ENCODE results near the gene EDA.
A peak's percentile ranks its signal among the peaks of the same experiment; 100 is the strongest.

The EDA gene

GRCh38 chrX:69615779-69616456 lies at the start of gene EDA:
TSS of gene EDA (plus strand) at chrX:69616113.
- DNase-seq = peak; percentile 4 to 89 (median 78)

GRCh38 chrX:69568828-69569227 lies 47.1 kb upstream of the EDA start:
- no peak for DNase-seq

GRCh38 chrX:69597399-69597798 lies 18.5 kb upstream of the EDA start:
- no peak for DNase-seq

GRCh38 chrX:69600182-69600581 lies 15.7 kb upstream of the EDA start:
- DNase-seq = no peak

GRCh38 chrX:69603566-69604194 lies 12.2 kb upstream of the EDA start:
- DNase-seq = no peak

GRCh38 chrX:69605521-69605920 lies 10.4 kb upstream of the EDA start:
- no peak for DNase-seq

GRCh38 chrX:69607616-69608015 lies 8.3 kb upstream of the EDA start:
- no peak for DNase-seq

- DNase-seq = no peak
Measured at GRCh38 chrX:69613946-69614345, 2.0 kb upstream of the EDA start.

- peak in 3 of 56 donors; percentile 0 to 1 (median 0) for DNase-seq
Measured at GRCh38 chrX:69614886-69615285, 1.0 kb upstream of the EDA start.

GRCh38 chrX:69615342-69615741 lies 571 bp upstream of the EDA start:
- peak in 7 of 56 donors; percentile 0 to 28 (median 4) for DNase-seq

- DNase-seq = peak in 7 of 56 donors; percentile 1 to 40 (median 17)
Measured at GRCh38 chrX:69616457-69617203, 717 bp downstream of the EDA start.

- peak in 10 of 56 donors; percentile 0 to 32 (median 4) for DNase-seq
Measured at GRCh38 chrX:69618803-69619202, 2.9 kb downstream of the EDA start.

GRCh38 chrX:69626129-69626528 lies 10.2 kb downstream of the EDA start:
- no peak for DNase-seq

- no peak for DNase-seq
Measured at GRCh38 chrX:69627744-69628143, 11.8 kb downstream of the EDA start.

GRCh38 chrX:69630147-69630546 lies 14.2 kb downstream of the EDA start:
- no peak for DNase-seq

GRCh38 chrX:69664693-69665092 lies 48.8 kb downstream of the EDA start:
- DNase-seq = no peak

GRCh38 chrX:69670001-69670555 lies 54.2 kb downstream of the EDA start:
- DNase-seq = no peak

- DNase-seq = no peak
Measured at GRCh38 chrX:69674891-69675290, 59.0 kb downstream of the EDA start.

GRCh38 chrX:69705818-69706217 lies 89.9 kb downstream of the EDA start:
- DNase-seq = no peak

GRCh38 chrX:69718102-69718501 lies 102.2 kb downstream of the EDA start:
- DNase-seq = no peak

GRCh38 chrX:69724307-69724706 lies 108.4 kb downstream of the EDA start:
- no peak for DNase-seq

GRCh38 chrX:69740317-69740716 lies 124.4 kb downstream of the EDA start:
- DNase-seq = no peak
